GM18505 (cell line): ENCODE measurements around the gene LDLRAD4.

Source experiments
- ATAC-seq: cut with Tn5 transposase; IDR thresholded peaks from one replicate; pipeline ENCODE4 v1.9.1; 2021; ENCODE audit not compliant: unreplicated experiment
- POLR2A ChIP-seq: IDR thresholded peaks from 4 replicates; pipeline ENCODE4 v1.6.1; 2011; ENCODE audit warnings: borderline replicate concordance; ENCODE audit not compliant: insufficient read depth, insufficient read length; ENCODE audit errors: extremely low read depth

Gene LDLRAD4

GRCh38 chr18:13271302-13271911 is 52.8 kb downstream of the LDLRAD4 start:
- TF ChIP-seq POLR2A, result no peak
- no peak for ATAC-seq

- no peak for ATAC-seq
- TF ChIP-seq POLR2A, result no peak
These were observed 53.9 kb downstream of the LDLRAD4 start for GRCh38 chr18:13272416-13272815.

- TF ChIP-seq POLR2A, result no peak
- ATAC-seq, result no peak
These were observed 55.2 kb downstream of the LDLRAD4 start for GRCh38 chr18:13273800-13274199.

- TF ChIP-seq POLR2A, result no peak
- ATAC-seq, result no peak
These were observed 56.5 kb downstream of the LDLRAD4 start for GRCh38 chr18:13275075-13275474.

GRCh38 chr18:13276530-13277520 is 58.3 kb downstream of the LDLRAD4 start:
- ATAC-seq, result no peak
- TF ChIP-seq POLR2A, result no peak

GRCh38 chr18:13278062-13278630 is 59.6 kb downstream of the LDLRAD4 start:
- no peak for TF ChIP-seq POLR2A
- ATAC-seq, result no peak

GRCh38 chr18:13279181-13280069 is 60.9 kb downstream of the LDLRAD4 start:
- no peak for ATAC-seq
- TF ChIP-seq POLR2A, result no peak

- ATAC-seq, result no peak
- no peak for TF ChIP-seq POLR2A
These were observed 61.7 kb downstream of the LDLRAD4 start for GRCh38 chr18:13280070-13280795.

- ATAC-seq, result no peak
- TF ChIP-seq POLR2A, result no peak
These were observed 62.8 kb downstream of the LDLRAD4 start for GRCh38 chr18:13281406-13281805.

- ATAC-seq, result no peak
- no peak for TF ChIP-seq POLR2A
These were observed 65.2 kb downstream of the LDLRAD4 start for GRCh38 chr18:13283746-13284145.

- no peak for ATAC-seq
- no peak for TF ChIP-seq POLR2A
These were observed 65.9 kb downstream of the LDLRAD4 start for GRCh38 chr18:13284330-13285027.

- no peak for TF ChIP-seq POLR2A
These were observed 67.3 kb downstream of the LDLRAD4 start for GRCh38 chr18:13285874-13286273.

More at GRCh38 chr18:13285874-13286273, 67.3 kb downstream of the LDLRAD4 start:
- no peak for ATAC-seq
